ENCODE data around the gene GATAD2B.

- TF ChIP-seq CTCF (IDR thresholded peaks at IDR 0.05) (no peak), EP300 (IDR thresholded peaks at IDR 0.05) (no peak), POLR2A (IDR thresholded peaks at IDR 0.05) (no peak)
These were observed 36.1 kb upstream of the GATAD2B start for GRCh38 chr1:153958961-153959260.
